NOMO-1 treated with dmso at 0.1 percent for 144 hours (cell line): Measurements from ENCODE around the gene UBAP1.
"Not testable (repeated sequence)": the region's sequence is repeated elsewhere in the genome, so short reads cannot be mapped to it uniquely, and the experiment has no call there.

Experiments
- DNase-seq: peaks from one replicate; lab custom pipeline; 2025; ENCODE audit not compliant: unreplicated experiment; lab: John Stamatoyannopoulos, UW

UBAP1 gene

GRCh38 chr9:34259315-34259714, 80.5 kb downstream of the UBAP1 start:
- no peak for DNase-seq

- DNase-seq = no peak
Measured at GRCh38 chr9:34262971-34263370, 84.1 kb downstream of the UBAP1 start.

- DNase-seq = no peak
Measured at GRCh38 chr9:34267660-34268059, 88.8 kb downstream of the UBAP1 start.

GRCh38 chr9:34271265-34272006, 92.6 kb downstream of the UBAP1 start:
- DNase-seq = no peak

- DNase-seq = no peak
Measured at GRCh38 chr9:34272101-34272541, 93.3 kb downstream of the UBAP1 start.

GRCh38 chr9:34273588-34273987, 94.7 kb downstream of the UBAP1 start:
- DNase-seq = not testable (repeated sequence)

- no peak for DNase-seq
Measured at GRCh38 chr9:34275811-34276210, 97.0 kb downstream of the UBAP1 start.

- DNase-seq = no peak
Measured at GRCh38 chr9:34276772-34277171, 97.9 kb downstream of the UBAP1 start.

GRCh38 chr9:34279411-34279810, 100.6 kb downstream of the UBAP1 start:
- no peak for DNase-seq

GRCh38 chr9:34282096-34282495, 103.3 kb downstream of the UBAP1 start:
- DNase-seq = no peak

- DNase-seq = no peak
Measured at GRCh38 chr9:34289159-34289558, 110.3 kb downstream of the UBAP1 start.

- DNase-seq = no peak
Measured at GRCh38 chr9:34291023-34291422, 112.2 kb downstream of the UBAP1 start.

- DNase-seq = no peak
Measured at GRCh38 chr9:34291423-34291822, 112.6 kb downstream of the UBAP1 start.

GRCh38 chr9:34292552-34292951, 113.7 kb downstream of the UBAP1 start:
- DNase-seq = no peak

- not testable (repeated sequence) for DNase-seq
Measured at GRCh38 chr9:34301064-34301463, 122.2 kb downstream of the UBAP1 start.
